Psoas muscle (tissue), 8 donors: Measurements from ENCODE around the gene TASP1. TPM values are rescaled to one million over a fixed set of nuclear protein-coding genes. Genes with fewer than 3 reads are reported as not detected.
"Not testable (repeated sequence)": the region's sequence is repeated elsewhere in the genome, so short reads cannot be mapped to it uniquely, and the experiment has no call there.

ENCODE experiments used
- ATAC-seq, 4 donors: fragments of 200-7000 bp; cut with Tn5 transposase; one replicate each; pipeline ENCODE4 v1.9.1; 2020; ENCODE audit warnings: moderate library complexity in 3 of 4, mild to moderate bottlenecking in 2 of 4
- DNase-seq, 2 donors: peaks; one replicate each; pipeline ENCODE4 v3.0.0-alpha.2; 2020
- H3K27ac ChIP-seq: fragments of 200-600 bp; one replicate; pipeline ENCODE4 v1.8.0; 2022
- H3K27me3 ChIP-seq, 3 donors: fragments of 200-600 bp in 1 of 3; one replicate each; pipeline versions ENCODE4 v1.6.1 to v1.8.0; 2013 to 2022; ENCODE audit warnings: low read length in 2 of 3, mild to moderate bottlenecking in 2 of 3, moderate library complexity in 1 of 3; ENCODE audit not compliant: insufficient read depth in 3 of 3
- H3K36me3 ChIP-seq, 2 donors: fragments of 200-600 bp in 1 of 2; one replicate each; pipeline versions ENCODE4 v1.6.1 to v1.8.0; 2013 to 2022; ENCODE audit warnings: low read depth in 1 of 2, mild to moderate bottlenecking in 1 of 2, moderate library complexity in 1 of 2; ENCODE audit not compliant: insufficient read depth in 1 of 2
- H3K4me1 ChIP-seq: fragments of 200-600 bp; one replicate; pipeline ENCODE4 v1.8.0; 2022
- H3K4me3 ChIP-seq: fragments of 200-600 bp; one replicate; pipeline ENCODE4 v1.8.0; 2022; ENCODE audit warnings: mild to moderate bottlenecking
- H3K9me3 ChIP-seq: fragments of 200-600 bp; one replicate; pipeline ENCODE4 v1.8.0; 2022
- CTCF ChIP-seq: fragments of 200-600 bp; IDR thresholded peaks from one replicate; pipeline ENCODE4 v1.8.0; 2022; ENCODE audit warnings: antibody characterized with exemption
- WGBS, 3 donors: extraction: QIAGEN DNeasy Blood & Tissue Kit; methylation state at CpG; one replicate each; pipeline versions ENCODE4 v1.1.6 to v1.1.7; 2013; 5-methylcytosine and 5-hydroxymethylcytosine counted together
- intact Hi-C, 2 donors: fragments of 100-400 bp; cut with DNase I; formaldehyde crosslinking; loops; one replicate each; pipeline versions ENCODE4 v1.11.0 to v1.14.2; 2022
- polyA plus RNA-seq, 3 donors: library from polyadenylated mRNA; stranded (reverse); fragments of 200-250 nt; gene quantifications; one replicate each; pipeline ENCODE4 v1.2.3, GENCODE V29; 2013
- total RNA-seq, 4 donors: library from RNA; stranded (reverse); fragmentation: NEBNext Ultra II Directional in 2 of 4; extraction: Animal tissue kit (Norgen Biotek cat#: 25700) in 2 of 4; gene quantifications; one replicate each; pipeline versions ENCODE4 v1.2.1 to v1.2.4, GENCODE V29; 2021 to 2023
- donor health status: healthy with polysubstance abuse.
- donor health status: DM: no; HTN: no; CAD: no; lungs with moderate emphysema.
- donor health status: Bipolar disorder and iron deficiency.
- donor health status: healthy.
- donor health status: DM: yes; HTN: yes; CAD: no.
- donor health status: DM: no; HTN: no; CAD: no.
- donor health status: DM: no; HTN: no; CAD: no.
- donor health status: DM: yes; HTN: yes; CAD: no.

TASP1 gene
- total and polyA plus RNA-seq, 7 donors, result 1.8 to 4.8 (median 3.2) TPM

- no peak for ATAC-seq
- no peak for DNase-seq
- intact Hi-C loops, result no loop called here
- Histone ChIP-seq H3K4me1 (no peaks in the 10 kb centered on the region), H3K36me3 (no peaks in the 10 kb centered on the region), H3K27ac (no peak overlapping the region), H3K9me3 (peaks cover 22% of the 10 kb centered on the region), H3K27me3 (no peaks in the 10 kb centered on the region), H3K4me3 (no peak overlapping the region)
- no peak for TF ChIP-seq CTCF
These were observed 265.3 kb downstream of the TASP1 start for GRCh38 chr20:13373400-13373799.

- DNase-seq, result no peak
- H3K4me1 ChIP-seq, result no peaks in the 10 kb centered on the region
- whole genome bisulfite sequencing, 3 donors, result 93 to 95% (median 93%) methylated on average over 6 of the region's 6 CpGs
- no peaks in the 10 kb centered on the region for H3K36me3 ChIP-seq
- no peak overlapping the region for H3K27ac ChIP-seq
- H3K9me3 ChIP-seq, result no peaks in the 10 kb centered on the region
- intact Hi-C loops, result no loop called here
- no peak for TF ChIP-seq CTCF
- ATAC-seq, result no peak
- H3K4me3 ChIP-seq, result no peak overlapping the region
- no peaks in the 10 kb centered on the region for H3K27me3 ChIP-seq
These were observed 274.2 kb downstream of the TASP1 start for GRCh38 chr20:13364278-13365170.

GRCh38 chr20:13363473-13363872 lies 275.3 kb downstream of the TASP1 start:
- Histone ChIP-seq H3K4me1 (no peaks in the 10 kb centered on the region), H3K9me3 (no peaks in the 10 kb centered on the region), H3K36me3 (no peaks in the 10 kb centered on the region), H3K27ac (no peak overlapping the region), H3K4me3 (no peak overlapping the region), H3K27me3 (no peaks in the 10 kb centered on the region)
- ATAC-seq (no peak), DNase-seq (no peak)
- intact Hi-C loops, result no loop called here
- no peak for TF ChIP-seq CTCF

- H3K27me3 ChIP-seq, intact Hi-C loops, ATAC-seq, H3K27ac ChIP-seq, H3K9me3 ChIP-seq, H3K4me3 ChIP-seq, H3K36me3 ChIP-seq, H3K4me1 ChIP-seq, DNase-seq: not testable (repeated sequence)
- WGBS, 3 donors, result 93 to 98% (median 94%) methylated on average over 2 to 3 of the region's 5 CpGs
These were observed 276.6 kb downstream of the TASP1 start for GRCh38 chr20:13362165-13362564.

GRCh38 chr20:13358936-13359335 lies 279.8 kb downstream of the TASP1 start:
- H3K9me3 ChIP-seq, H3K4me1 ChIP-seq, H3K27ac ChIP-seq, DNase-seq, H3K27me3 ChIP-seq, H3K36me3 ChIP-seq, intact Hi-C loops, H3K4me3 ChIP-seq, ATAC-seq: not testable (repeated sequence)
- WGBS, 3 donors, result 92 to 94% (median 94%) methylated on average over 11 to 12 of the region's 12 CpGs

GRCh38 chr20:13357782-13358181 lies 280.9 kb downstream of the TASP1 start:
- H3K27ac ChIP-seq, H3K27me3 ChIP-seq, H3K4me3 ChIP-seq, H3K4me1 ChIP-seq, H3K9me3 ChIP-seq, H3K36me3 ChIP-seq, ATAC-seq, DNase-seq, intact Hi-C loops: not testable (repeated sequence)
- 94 to 96% (median 94%) methylated on average over 6 of the region's 6 CpGs for WGBS, 3 donors
